Endothelial cell of umbilical vein (primary cell): Measurements from ENCODE around the gene MT2A. TPM values are rescaled to one million over a fixed set of nuclear protein-coding genes. Genes with fewer than 3 reads are reported as not detected.

Source experiments
- BruUV-seq: library from RNA; stranded (reverse); fragments of 400-500 nt; replicated peaks from 2 replicates; lab custom pipeline; 2021; lab: Mats Ljungman, UMichigan
- CTCF ChIA-PET: fragments of 300-600, 350-600 bp; sonication (Branson Sonifier 250); formaldehyde crosslinking; loops from one replicate; lab custom pipeline; 2021; ENCODE audit warnings: antibody characterized with exemption, inconsistent platforms; lab: Charles Lee
- POLR2A ChIA-PET: fragments of 300-600, 350-600 bp; sonication (Branson Sonifier 250); formaldehyde crosslinking; loops from one replicate; lab custom pipeline; 2021; ENCODE audit warnings: antibody characterized with exemption, inconsistent platforms; lab: Charles Lee
- DNase-seq: peaks from one replicate; pipeline ENCODE4 v3.0.0-alpha.2; 2011; ENCODE audit warnings: low read depth, low spot score
- FAIRE-seq: peaks from 2 replicates; lab custom pipeline; 2011; peaks lifted over from hg19 to GRCh38; lab: Jason Lieb, UNC
- H2AFZ ChIP-seq: 2 replicates; pipeline ENCODE4 v1.6.0; 2012; ENCODE audit warnings: low read depth, low read length, control low read depth, inconsistent platforms
- H3K27ac ChIP-seq: 2 replicates; pipeline ENCODE4 v1.5.1; 2011; ENCODE audit warnings: low read depth, mild to moderate bottlenecking, control low read depth, low read length, moderate library complexity; ENCODE audit not compliant: insufficient read depth
- H3K27me3 ChIP-seq, 2 experiments: 2 replicates each; pipeline versions ENCODE4 v1.6.0 to v1.6.1; 2011; ENCODE audit warnings: low read length in 2 of 2, mixed read lengths in 1 of 2; ENCODE audit not compliant: control insufficient read depth in 2 of 2, insufficient read depth in 2 of 2
- H3K36me3 ChIP-seq, 2 experiments: 2 replicates in 1 of 2; 3 replicates in 1 of 2; pipeline ENCODE4 v1.5.1; 2011; ENCODE audit warnings: low read length in 2 of 2, mild to moderate bottlenecking in 1 of 2, moderate library complexity in 1 of 2; ENCODE audit not compliant: control insufficient read depth in 2 of 2, insufficient read depth in 2 of 2; ENCODE audit errors: extremely low read depth in 1 of 2
- H3K4me1 ChIP-seq: 3 replicates; pipeline ENCODE4 v1.5.1; 2011; ENCODE audit warnings: mild to moderate bottlenecking, low read length; ENCODE audit not compliant: control insufficient read depth, insufficient read depth; ENCODE audit errors: extremely low read depth
- H3K4me2 ChIP-seq: 2 replicates; pipeline ENCODE4 v1.6.1; 2011; ENCODE audit warnings: low read length, control low read depth, mixed read lengths; ENCODE audit not compliant: insufficient read depth
- H3K4me3 ChIP-seq, 3 experiments: fragments of 200-600 bp in 1 of 3; sonication (generic), shearing (Covaris generic) in 1 of 3; replicated peaks in 1 of 3; 2 replicates each; pipeline ENCODE4 v1.5.1; 2011 to 2016; ENCODE audit warnings: control low read depth in 3 of 3, low read length in 3 of 3, mild to moderate bottlenecking in 2 of 3, inconsistent platforms in 1 of 3, low read depth in 1 of 3, moderate library complexity in 1 of 3; ENCODE audit not compliant: insufficient read depth in 1 of 3
- H3K79me2 ChIP-seq: 2 replicates; pipeline ENCODE4 v1.6.0; 2012; ENCODE audit warnings: low read length, inconsistent platforms; ENCODE audit not compliant: control insufficient read depth, insufficient read depth
- H3K9ac ChIP-seq: replicated peaks from 2 replicates; pipeline ENCODE3; 2011; ENCODE audit warnings: low read length, control low read depth; ENCODE audit not compliant: insufficient read depth; ENCODE audit errors: extremely low read depth
- H3K9me1 ChIP-seq: replicated peaks from 3 replicates; pipeline ENCODE4 v1.6.0; 2011; ENCODE audit warnings: mild to moderate bottlenecking, low read length; ENCODE audit not compliant: control insufficient read depth, insufficient read depth; ENCODE audit errors: extremely low read depth
- H3K9me3 ChIP-seq: replicated peaks from 2 replicates; pipeline ENCODE4 v1.5.1; 2012; ENCODE audit warnings: low read length, inconsistent platforms; ENCODE audit not compliant: control insufficient read depth, insufficient read depth
- H4K20me1 ChIP-seq: replicated peaks from 2 replicates; pipeline ENCODE3; 2011; ENCODE audit warnings: mild to moderate bottlenecking, low read length; ENCODE audit not compliant: control insufficient read depth, insufficient read depth; ENCODE audit errors: extremely low read depth
- EZH2 ChIP-seq: IDR thresholded peaks from 2 replicates; pipeline ENCODE4 v1.6.1; 2012; ENCODE audit warnings: borderline replicate concordance, low read depth, mild to moderate bottlenecking, moderate library complexity, low read length, inconsistent platforms; ENCODE audit not compliant: severe bottlenecking
- FOS ChIP-seq: IDR thresholded peaks from 2 replicates; pipeline ENCODE4 v1.6.1; 2011; ENCODE audit warnings: mild to moderate bottlenecking, low read length, moderate library complexity, borderline replicate concordance; ENCODE audit not compliant: insufficient read depth
- GATA2 ChIP-seq: IDR thresholded peaks from 2 replicates; pipeline ENCODE4 v1.7.0; 2011; ENCODE audit warnings: low read depth, mild to moderate bottlenecking, moderate library complexity, mixed read lengths, low read length; ENCODE audit not compliant: insufficient read length, insufficient read depth
- JUN ChIP-seq: IDR thresholded peaks from 2 replicates; pipeline ENCODE4 v1.6.1; 2011; ENCODE audit warnings: borderline replicate concordance, low read depth; ENCODE audit not compliant: insufficient read length, insufficient read depth
- MYC ChIP-seq: IDR thresholded peaks from one replicate; pipeline ENCODE4 v1.6.1; 2011; ENCODE audit warnings: mild to moderate bottlenecking, low read depth, low read length
- POLR2A ChIP-seq: IDR thresholded peaks from 2 replicates; pipeline ENCODE4 v1.6.1; 2012; ENCODE audit warnings: low read depth, mild to moderate bottlenecking, control low read depth, low read length
- POLR2AphosphoS5 ChIP-seq: IDR thresholded peaks from 2 replicates; pipeline ENCODE4 v1.6.1; 2012; ENCODE audit warnings: low read depth, mild to moderate bottlenecking, control low read depth, low read length, moderate library complexity; ENCODE audit not compliant: insufficient read depth
- dilution Hi-C: fragments of 300-500 bp; cut with MboI; formaldehyde crosslinking; loops from one replicate; pipeline ENCODE4 v1.15.0; 2019; ENCODE audit warnings: low sequenced_read_pairs; ENCODE audit not compliant: extremely low pct_ligation_motif_present
- intact Hi-C: fragments of 100-400 bp; cut with micrococcal nuclease; formaldehyde crosslinking; loops from one replicate; pipeline ENCODE4 v1.10.0; 2022
- polyA plus RNA-seq, 4 experiments: library from polyadenylated mRNA; depleted of rRNA in 3 of 4; stranded (reverse) in 3 of 4; unstranded in 1 of 4; fragments of >200 nt; gene quantifications; 2 replicates each; pipeline versions ENCODE4 v1.2.1 to v1.2.3, GENCODE V29; 2011 to 2012; ENCODE audit warnings: missing spikeins in 1 of 4
- total RNA-seq: library from RNA; stranded (reverse); gene quantifications from 2 replicates; pipeline ENCODE4 v1.2.3, GENCODE V29; 2021
- TF ChIP-seq, protein P1 (sequence below): IDR thresholded peaks from 2 replicates; pipeline ENCODE4 v1.6.1; 2011; ENCODE audit not compliant: insufficient read depth, insufficient read length
- TF ChIP-seq, protein P2 (sequence below), 2 donors: IDR thresholded peaks; 1 replicate in 1 of 2; 2 replicates in 1 of 2; pipeline ENCODE4 v1.5.1; 2011; ENCODE audit warnings: low read length in 2 of 2, mild to moderate bottlenecking in 2 of 2, moderate library complexity in 2 of 2, control low read depth in 1 of 2, inconsistent platforms in 1 of 2, low read depth in 1 of 2; ENCODE audit not compliant: insufficient read depth in 1 of 2; ENCODE audit errors: extremely low read depth in 1 of 2

MT2A gene
- total and polyA plus RNA-seq, 2 donors (not counting 3 experiments of a cell fraction or from before 2014, with no cell fraction given) = 276 to 1,337 TPM

DNA sequence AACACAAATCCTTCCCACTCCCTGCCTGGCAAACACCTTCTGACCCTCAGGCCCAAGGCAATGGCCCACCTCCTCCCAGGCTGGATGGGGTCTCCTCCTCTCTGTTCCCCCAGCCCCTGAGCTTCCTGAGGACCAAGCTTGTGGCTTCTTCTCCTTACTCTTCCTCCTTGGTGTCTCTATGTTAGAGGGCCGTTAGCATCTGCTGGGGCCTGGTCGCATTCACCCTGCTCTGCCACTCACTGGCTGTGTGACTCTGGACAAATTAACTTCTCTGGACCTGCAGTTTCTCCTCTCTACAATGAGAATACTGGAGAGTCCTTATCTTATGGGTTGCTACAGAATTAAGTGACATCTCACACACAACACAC is 725 bp upstream of the MT2A start:
- ChIA-PET CTCF (interaction anchor here (1.1 to 7.8 kb wide), 3 partner anchors 23 to 94 kb away, joined by 3 to 113 read pairs (median 4); no protein-coding TSS in a partner anchor), POLR2A (interaction anchor here (1.4 to 3.4 kb wide), 2 partner anchors 10 to 18 kb away, joined by 6 to 20 read pairs; partner anchors contain the start of gene MT1E)
- Histone ChIP-seq H3K4me3 (peak overlapping the region in 1 of 3 experiments; percentile 54), H3K4me2 (peak overlapping the region; percentile 87), H3K9me3 (no peaks in the 10 kb centered on the region), H3K9me1 (no peaks in the 10 kb centered on the region), H3K4me1 (peaks cover 55% of the 10 kb centered on the region), H3K27me3 (no peaks in the 10 kb centered on the region), H3K9ac (peak overlapping the region; percentile 92), H3K27ac (peak overlapping the region; percentile 99), H3K36me3 (no peaks in the 10 kb centered on the region), H4K20me1 (no peaks in the 10 kb centered on the region), H3K79me2 (peaks cover 18% of the 10 kb centered on the region), H2AFZ (no peak overlapping the region)
- DNase-seq = no peak
- intact Hi-C loops = loop anchor here (1.0 to 2.0 kb wide), 8 partner anchors 18 to 579 kb away; partner anchors contain the start of genes MT1E, MT1X, NUDT21 and OGFOD1
- BruUV-seq = no TSS peak
- dilution Hi-C loops = no loop called here
- no peak for FAIRE-seq
- TF ChIP-seq, protein P1, sequence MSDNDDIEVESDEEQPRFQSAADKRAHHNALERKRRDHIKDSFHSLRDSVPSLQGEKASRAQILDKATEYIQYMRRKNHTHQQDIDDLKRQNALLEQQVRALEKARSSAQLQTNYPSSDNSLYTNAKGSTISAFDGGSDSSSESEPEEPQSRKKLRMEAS = no peak
- TF ChIP-seq, protein P2, sequence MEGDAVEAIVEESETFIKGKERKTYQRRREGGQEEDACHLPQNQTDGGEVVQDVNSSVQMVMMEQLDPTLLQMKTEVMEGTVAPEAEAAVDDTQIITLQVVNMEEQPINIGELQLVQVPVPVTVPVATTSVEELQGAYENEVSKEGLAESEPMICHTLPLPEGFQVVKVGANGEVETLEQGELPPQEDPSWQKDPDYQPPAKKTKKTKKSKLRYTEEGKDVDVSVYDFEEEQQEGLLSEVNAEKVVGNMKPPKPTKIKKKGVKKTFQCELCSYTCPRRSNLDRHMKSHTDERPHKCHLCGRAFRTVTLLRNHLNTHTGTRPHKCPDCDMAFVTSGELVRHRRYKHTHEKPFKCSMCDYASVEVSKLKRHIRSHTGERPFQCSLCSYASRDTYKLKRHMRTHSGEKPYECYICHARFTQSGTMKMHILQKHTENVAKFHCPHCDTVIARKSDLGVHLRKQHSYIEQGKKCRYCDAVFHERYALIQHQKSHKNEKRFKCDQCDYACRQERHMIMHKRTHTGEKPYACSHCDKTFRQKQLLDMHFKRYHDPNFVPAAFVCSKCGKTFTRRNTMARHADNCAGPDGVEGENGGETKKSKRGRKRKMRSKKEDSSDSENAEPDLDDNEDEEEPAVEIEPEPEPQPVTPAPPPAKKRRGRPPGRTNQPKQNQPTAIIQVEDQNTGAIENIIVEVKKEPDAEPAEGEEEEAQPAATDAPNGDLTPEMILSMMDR (IDR thresholded peaks at IDR 0.05; ENCODE audit: extremely low read depth in 1 of 2, insufficient read depth in 1 of 2, low read depth in 1 of 2, low read length in 2 of 2) = no peak
- TF ChIP-seq MYC (no peak), GATA2 (no peak), EZH2 (no peak), JUN (no peak), POLR2A (no peak), FOS (no peak), POLR2AphosphoS5 (no peak)
